Endothelial cell (in vitro differentiated cells): Measurements from ENCODE around the gene TACO1. TPM values are rescaled to one million over a fixed set of nuclear protein-coding genes. Genes with fewer than 3 reads are reported as not detected.

Source experiments
- DNase-seq: peaks from one replicate; pipeline ENCODE4 v3.0.0; 2021; ENCODE audit warnings: low spot score
- H3K27ac Mint-ChIP-seq: one replicate; pipeline ENCODE4 v1.8.0; 2021; ENCODE audit warnings: mixed read lengths, inconsistent platforms; ENCODE audit not compliant: unreplicated experiment
- H3K27me3 Mint-ChIP-seq: one replicate; pipeline ENCODE4 v1.8.0; 2021; ENCODE audit warnings: mild to moderate bottlenecking, moderate library complexity, mixed read lengths, inconsistent platforms; ENCODE audit not compliant: unreplicated experiment
- H3K36me3 Mint-ChIP-seq: one replicate; pipeline ENCODE4 v1.8.0; 2021; ENCODE audit warnings: mild to moderate bottlenecking, low read depth, mixed read lengths, inconsistent platforms; ENCODE audit not compliant: unreplicated experiment
- H3K4me1 Mint-ChIP-seq: one replicate; pipeline ENCODE4 v1.8.0; 2021; ENCODE audit warnings: mild to moderate bottlenecking, mixed read lengths, inconsistent platforms; ENCODE audit not compliant: unreplicated experiment
- H3K4me3 Mint-ChIP-seq: one replicate; pipeline ENCODE4 v1.8.0; 2021; ENCODE audit warnings: mild to moderate bottlenecking, mixed read lengths, inconsistent platforms; ENCODE audit not compliant: unreplicated experiment
- H3K9me3 Mint-ChIP-seq: one replicate; pipeline ENCODE4 v1.8.0; 2021; ENCODE audit warnings: mixed read lengths, inconsistent platforms; ENCODE audit not compliant: unreplicated experiment
- total RNA-seq: library from RNA; stranded (reverse); fragmentation: NEBNext Ultra II Directional; extraction: Animal tissue kit (Norgen Biotek cat#: 25700); gene quantifications from one replicate; pipeline ENCODE4 v1.2.1, GENCODE V29; 2021; ENCODE audit not compliant: unreplicated experiment
- TF ChIP-seq, protein P1 (sequence below): fragments of 200-600 bp; sonication (generic); IDR thresholded peaks from one replicate; pipeline ENCODE4 v1.5.0; 2021; ENCODE audit warnings: antibody characterized with exemption; ENCODE audit not compliant: unreplicated experiment

TACO1 gene
- total RNA-seq, 1 donor from 2014 or later: 19.4 TPM

DNA sequence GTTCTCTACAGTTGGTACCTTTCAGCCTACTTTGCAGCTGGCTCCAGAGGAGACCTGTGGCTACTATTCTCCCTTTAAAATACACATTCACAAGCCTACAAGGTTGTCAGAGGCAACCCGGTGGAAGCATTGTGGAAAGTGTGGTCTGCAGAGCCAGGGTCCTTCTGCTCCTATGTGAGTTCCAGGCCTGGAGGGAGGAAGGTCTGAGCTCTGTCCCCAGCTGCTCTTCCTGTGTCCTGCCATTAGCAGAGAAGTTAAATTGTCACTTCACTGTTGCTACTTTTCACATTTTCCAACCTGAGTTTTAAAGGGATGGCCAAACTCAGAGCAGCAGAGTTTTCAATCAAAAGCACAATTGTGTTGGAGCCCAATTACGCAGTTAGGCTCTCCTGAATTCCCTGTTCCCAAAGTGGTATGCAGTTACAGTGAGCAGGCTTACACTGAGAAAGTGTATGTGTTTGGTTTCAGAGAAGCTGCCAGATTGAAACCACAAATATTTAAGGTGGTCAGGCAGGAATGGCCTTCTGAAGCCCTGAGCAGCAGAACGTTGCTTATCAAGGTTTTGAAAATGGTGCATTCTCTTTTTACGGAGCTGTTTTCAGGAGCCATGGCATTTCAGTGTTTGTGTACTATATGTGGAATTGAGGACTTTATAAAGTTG is 46.5 kb downstream of the TACO1 start:
- TF ChIP-seq, protein P1, sequence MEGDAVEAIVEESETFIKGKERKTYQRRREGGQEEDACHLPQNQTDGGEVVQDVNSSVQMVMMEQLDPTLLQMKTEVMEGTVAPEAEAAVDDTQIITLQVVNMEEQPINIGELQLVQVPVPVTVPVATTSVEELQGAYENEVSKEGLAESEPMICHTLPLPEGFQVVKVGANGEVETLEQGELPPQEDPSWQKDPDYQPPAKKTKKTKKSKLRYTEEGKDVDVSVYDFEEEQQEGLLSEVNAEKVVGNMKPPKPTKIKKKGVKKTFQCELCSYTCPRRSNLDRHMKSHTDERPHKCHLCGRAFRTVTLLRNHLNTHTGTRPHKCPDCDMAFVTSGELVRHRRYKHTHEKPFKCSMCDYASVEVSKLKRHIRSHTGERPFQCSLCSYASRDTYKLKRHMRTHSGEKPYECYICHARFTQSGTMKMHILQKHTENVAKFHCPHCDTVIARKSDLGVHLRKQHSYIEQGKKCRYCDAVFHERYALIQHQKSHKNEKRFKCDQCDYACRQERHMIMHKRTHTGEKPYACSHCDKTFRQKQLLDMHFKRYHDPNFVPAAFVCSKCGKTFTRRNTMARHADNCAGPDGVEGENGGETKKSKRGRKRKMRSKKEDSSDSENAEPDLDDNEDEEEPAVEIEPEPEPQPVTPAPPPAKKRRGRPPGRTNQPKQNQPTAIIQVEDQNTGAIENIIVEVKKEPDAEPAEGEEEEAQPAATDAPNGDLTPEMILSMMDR: no peak
- Mint-ChIP-seq H3K4me1 (peaks cover 15% of the 10 kb centered on the region), H3K27me3 (no peaks in the 10 kb centered on the region), H3K4me3 (no peak overlapping the region), H3K27ac (no peak overlapping the region), H3K9me3 (no peaks in the 10 kb centered on the region), H3K36me3 (peaks cover 40% of the 10 kb centered on the region)
- DNase-seq: no peak

DNA sequence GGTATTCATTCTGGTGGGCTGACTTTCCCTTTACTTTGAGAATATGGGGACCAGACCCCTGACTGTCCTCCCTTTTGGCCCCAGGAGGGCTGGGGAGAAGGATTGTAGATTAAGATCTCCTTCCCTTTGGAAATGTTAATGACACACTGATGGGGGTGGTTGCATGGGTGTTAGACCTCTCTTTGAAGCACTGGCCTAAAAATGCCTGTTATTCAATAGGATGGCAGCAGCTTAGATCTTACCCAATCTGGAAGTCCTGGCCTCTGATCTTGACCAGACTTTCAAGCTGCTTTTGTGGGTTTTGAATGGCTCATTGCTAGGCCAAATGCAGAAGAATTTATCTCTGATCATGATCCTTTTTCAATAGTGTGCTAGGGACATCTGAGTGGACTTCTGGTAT is 47.2 kb downstream of the TACO1 start:
- H3K36me3 Mint-ChIP-seq: peaks cover 48% of the 10 kb centered on the region

DNA sequence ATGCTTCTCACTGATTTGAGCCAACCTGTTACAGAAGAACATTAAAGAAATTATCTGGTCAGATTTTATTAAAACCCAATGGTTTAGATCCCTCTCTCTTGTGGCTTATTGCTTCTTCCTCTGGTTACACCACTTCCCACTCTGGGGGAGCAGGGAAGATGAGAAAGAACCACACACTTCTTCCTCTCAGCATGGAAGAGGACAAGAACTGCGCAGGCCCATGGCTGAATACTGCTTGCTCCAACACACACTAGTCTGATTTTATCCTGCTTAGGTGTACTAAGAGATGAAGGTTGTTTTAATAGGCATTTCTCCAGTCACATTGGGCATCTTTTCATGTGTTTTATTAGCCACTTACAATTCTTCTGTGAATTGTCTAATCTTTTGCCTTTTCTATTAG is 49.1 kb downstream of the TACO1 start:
- TF ChIP-seq, protein P1: no peak
- no peak for DNase-seq
- H3K4me3 Mint-ChIP-seq: no peak overlapping the region
- no peaks in the 10 kb centered on the region for H3K9me3 Mint-ChIP-seq
- peak overlapping the region; percentile 42 for H3K27ac Mint-ChIP-seq
- H3K4me1 Mint-ChIP-seq: peaks cover 15% of the 10 kb centered on the region
- peaks cover 52% of the 10 kb centered on the region for H3K36me3 Mint-ChIP-seq
- no peaks in the 10 kb centered on the region for H3K27me3 Mint-ChIP-seq

More for the DNA sequence above, 47.2 kb downstream of the TACO1 start:
- TF ChIP-seq, protein P1: no peak
- H3K4me3 Mint-ChIP-seq: peak overlapping the region; percentile 31
- H3K27ac Mint-ChIP-seq: no peak overlapping the region
- DNase-seq: no peak
- H3K27me3 Mint-ChIP-seq: no peaks in the 10 kb centered on the region
- H3K4me1 Mint-ChIP-seq: peaks cover 15% of the 10 kb centered on the region
- H3K9me3 Mint-ChIP-seq: no peaks in the 10 kb centered on the region

DNA sequence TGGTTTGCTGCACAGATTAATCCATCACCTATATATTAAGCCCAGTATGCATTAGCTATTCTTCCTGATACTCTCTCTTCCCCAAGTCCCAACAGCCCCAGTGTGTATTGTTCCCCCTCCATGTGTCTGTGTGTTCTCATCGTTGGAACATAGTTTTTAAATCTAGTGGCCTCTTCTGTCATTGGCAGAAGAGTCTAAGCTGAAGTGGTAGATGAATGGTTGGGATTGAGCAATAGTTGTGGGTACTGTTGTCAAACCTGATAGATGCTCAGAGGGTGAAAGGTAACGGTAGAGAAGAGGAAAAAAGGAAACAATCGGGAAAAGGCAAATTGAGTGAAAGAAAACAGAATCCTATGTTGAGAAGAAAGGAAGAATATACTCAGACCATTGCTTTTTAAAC is 51.4 kb downstream of the TACO1 start:
- TF ChIP-seq, protein P1: no peak
- no peak overlapping the region for H3K4me3 Mint-ChIP-seq
- H3K27me3 Mint-ChIP-seq: no peaks in the 10 kb centered on the region
- DNase-seq: no peak
- H3K4me1 Mint-ChIP-seq: peaks cover 1% of the 10 kb centered on the region
- H3K27ac Mint-ChIP-seq: peak overlapping the region; percentile 1
- H3K36me3 Mint-ChIP-seq: peaks cover 40% of the 10 kb centered on the region
- no peaks in the 10 kb centered on the region for H3K9me3 Mint-ChIP-seq

DNA sequence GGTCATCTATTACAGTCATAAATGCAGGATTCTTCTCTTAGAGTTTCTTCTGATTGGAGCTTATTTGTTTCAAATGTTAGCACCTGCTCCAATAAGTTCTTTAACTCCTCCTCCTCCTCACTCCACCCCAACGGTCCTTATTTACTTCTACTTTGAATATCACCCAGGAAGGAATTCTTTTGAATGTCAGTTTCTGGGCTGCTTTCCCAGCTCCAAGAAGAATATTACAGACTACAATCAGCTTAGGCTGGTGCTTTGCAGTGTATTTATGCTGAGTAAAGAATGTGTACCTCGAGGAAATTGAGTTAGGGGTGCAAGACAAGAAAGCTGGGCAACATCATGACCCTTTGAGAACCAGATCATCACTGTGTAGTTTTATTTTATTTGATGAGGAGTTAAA is 52.4 kb downstream of the TACO1 start:
- TF ChIP-seq, protein P1: no peak
- no peak for DNase-seq
- peaks cover 38% of the 10 kb centered on the region for H3K36me3 Mint-ChIP-seq
- no peaks in the 10 kb centered on the region for H3K27me3 Mint-ChIP-seq
- no peaks in the 10 kb centered on the region for H3K9me3 Mint-ChIP-seq
- H3K4me1 Mint-ChIP-seq: peaks cover 2% of the 10 kb centered on the region
- no peak overlapping the region for H3K4me3 Mint-ChIP-seq
- no peak overlapping the region for H3K27ac Mint-ChIP-seq
